H1 (cell line): ENCODE data around the gene TPD52L1.

Experiments
- BRCA1 ChIP-seq: IDR thresholded peaks from 2 replicates; pipeline ENCODE4 v1.6.1; 2012; ENCODE audit warnings: low read depth, low read length, improper control_type of control experiment
- EZH2 ChIP-seq: fragments of 200-600 bp; sonication (generic); IDR thresholded peaks from 2 replicates; pipeline ENCODE4 v1.7.1; 2012; ENCODE audit warnings: low read depth, mild to moderate bottlenecking, moderate library complexity, low read length, inconsistent platforms; ENCODE audit not compliant: severe bottlenecking
- JUND ChIP-seq: IDR thresholded peaks from 2 replicates; pipeline ENCODE4 v1.6.1; 2011; ENCODE audit warnings: mild to moderate bottlenecking, improper control_type of control experiment, low read length
- MAX ChIP-seq: IDR thresholded peaks from 2 replicates; pipeline ENCODE4 v1.6.1; 2012; ENCODE audit warnings: inconsistent platforms
- POLR2AphosphoS5 ChIP-seq: IDR thresholded peaks from 2 replicates; pipeline ENCODE4 v1.6.1; 2011; ENCODE audit warnings: low read depth, low read length
- TF ChIP-seq, protein P1 (sequence below), 3 experiments: IDR thresholded peaks; 1 replicate in 2 of 3; 2 replicates in 1 of 3; pipeline versions ENCODE4 v1.5.1 to v1.6.1; 2011; ENCODE audit warnings: low read length in 3 of 3, mild to moderate bottlenecking in 3 of 3, inconsistent platforms in 2 of 3, low read depth in 1 of 3, moderate library complexity in 1 of 3; ENCODE audit not compliant: insufficient read depth in 1 of 3; ENCODE audit errors: control extremely low read depth in 1 of 3

GRCh38 chr6:125189494-125189893 lies 35.9 kb downstream of the TPD52L1 start:
- no peak for TF ChIP-seq BRCA1
- TF ChIP-seq, protein P1, sequence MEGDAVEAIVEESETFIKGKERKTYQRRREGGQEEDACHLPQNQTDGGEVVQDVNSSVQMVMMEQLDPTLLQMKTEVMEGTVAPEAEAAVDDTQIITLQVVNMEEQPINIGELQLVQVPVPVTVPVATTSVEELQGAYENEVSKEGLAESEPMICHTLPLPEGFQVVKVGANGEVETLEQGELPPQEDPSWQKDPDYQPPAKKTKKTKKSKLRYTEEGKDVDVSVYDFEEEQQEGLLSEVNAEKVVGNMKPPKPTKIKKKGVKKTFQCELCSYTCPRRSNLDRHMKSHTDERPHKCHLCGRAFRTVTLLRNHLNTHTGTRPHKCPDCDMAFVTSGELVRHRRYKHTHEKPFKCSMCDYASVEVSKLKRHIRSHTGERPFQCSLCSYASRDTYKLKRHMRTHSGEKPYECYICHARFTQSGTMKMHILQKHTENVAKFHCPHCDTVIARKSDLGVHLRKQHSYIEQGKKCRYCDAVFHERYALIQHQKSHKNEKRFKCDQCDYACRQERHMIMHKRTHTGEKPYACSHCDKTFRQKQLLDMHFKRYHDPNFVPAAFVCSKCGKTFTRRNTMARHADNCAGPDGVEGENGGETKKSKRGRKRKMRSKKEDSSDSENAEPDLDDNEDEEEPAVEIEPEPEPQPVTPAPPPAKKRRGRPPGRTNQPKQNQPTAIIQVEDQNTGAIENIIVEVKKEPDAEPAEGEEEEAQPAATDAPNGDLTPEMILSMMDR (IDR thresholded peaks at IDR 0.05; ENCODE audit: control extremely low read depth in 1 of 3, insufficient read depth in 1 of 3, low read depth in 1 of 3, low read length in 3 of 3), result no peak
- no peak for TF ChIP-seq EZH2
- no peak for TF ChIP-seq MAX
- TF ChIP-seq JUND, result no peak
- no peak for TF ChIP-seq POLR2AphosphoS5
